Fibroblast of mammary gland (primary cell): Measurements from ENCODE around the gene PTPN6.

Source experiments
- DNase-seq: peaks from one replicate; pipeline ENCODE4 v3.0.0-alpha.2; 2010; ENCODE audit warnings: low read depth
- H3K4me3 ChIP-seq: 2 replicates; pipeline ENCODE4 v1.5.1; 2011; ENCODE audit warnings: low read depth, mild to moderate bottlenecking, low read length, moderate library complexity; ENCODE audit not compliant: control insufficient read depth
- CTCF ChIP-seq: conservative IDR thresholded peaks from 2 replicates; pipeline ENCODE4 v1.5.1; 2011; ENCODE audit warnings: low read depth, low read length, inconsistent platforms; ENCODE audit not compliant: control insufficient read depth, insufficient read depth

Gene PTPN6

GRCh38 chr12:6923851-6924250 lies 27.3 kb upstream of the PTPN6 start:
- H3K4me3 ChIP-seq: no peak overlapping the region
- DNase-seq: no peak
- TF ChIP-seq CTCF: no peak

DNA sequence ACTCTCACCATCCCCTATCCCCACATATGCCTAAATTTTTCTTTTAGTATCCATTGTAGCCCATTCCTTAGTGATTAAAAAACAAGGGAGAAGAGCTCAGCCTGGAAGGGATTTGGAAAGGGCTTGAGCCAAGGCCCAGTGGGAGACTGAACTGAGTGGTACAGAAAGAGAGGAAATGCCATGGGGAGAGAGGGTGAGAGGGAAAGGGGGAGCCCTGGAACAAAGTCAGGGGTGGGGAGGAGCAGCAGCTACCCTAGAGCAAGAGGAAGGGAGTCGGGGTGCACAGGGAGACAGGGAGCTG lies 26.0 kb upstream of the PTPN6 start:
- TF ChIP-seq CTCF: no peak
- DNase-seq: no peak
- no peak overlapping the region for H3K4me3 ChIP-seq

- DNase-seq: peak; percentile 90
- TF ChIP-seq CTCF: no peak
- H3K4me3 ChIP-seq: peak overlapping the region; percentile 60
These were observed 25.4 kb upstream of the PTPN6 start for GRCh38 chr12:6925540-6926279.

DNA sequence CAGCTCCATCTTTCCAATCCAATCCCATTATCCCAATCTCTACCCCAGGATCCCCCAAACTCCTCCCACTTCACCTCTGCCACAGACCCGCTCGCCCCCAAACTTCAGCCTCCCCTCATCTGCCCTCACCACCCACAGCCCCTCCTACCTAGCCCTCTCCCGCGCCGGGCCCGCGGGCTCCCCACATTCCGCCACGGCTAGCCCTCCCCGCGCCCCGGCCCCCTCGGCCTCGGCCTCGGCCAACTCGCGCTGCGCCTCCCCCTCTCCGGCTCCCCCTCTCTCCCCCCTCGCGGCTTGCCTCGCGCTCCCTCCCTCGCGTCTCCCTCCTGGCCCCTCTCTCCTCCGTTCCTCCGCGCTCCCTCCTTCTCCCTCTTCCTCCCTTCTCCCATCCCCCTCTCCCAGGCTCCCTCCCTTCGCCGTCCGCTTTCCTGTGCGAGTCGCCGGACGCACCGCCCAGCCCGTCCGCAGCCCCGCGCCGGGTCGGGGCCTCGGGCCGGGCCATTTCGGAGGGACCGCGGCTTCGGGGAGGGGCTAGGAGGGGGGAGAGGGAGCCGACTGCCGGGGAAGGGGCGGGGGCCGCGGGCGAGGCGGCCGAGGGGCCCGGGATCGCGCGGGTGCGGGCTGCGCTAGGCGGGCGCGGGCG lies 23.7 kb upstream of the PTPN6 start, which contains the start of gene ATN1:
TSS of gene ATN1 (plus strand) at position 581 of the 643 bp plus-strand sequence. CDS start 6,043 bp downstream, outside the sequence.
- DNase-seq: peak; percentile 67
- peak within 1 kb of the TSS; percentile 88 for H3K4me3 ChIP-seq
- no peak for TF ChIP-seq CTCF

DNA sequence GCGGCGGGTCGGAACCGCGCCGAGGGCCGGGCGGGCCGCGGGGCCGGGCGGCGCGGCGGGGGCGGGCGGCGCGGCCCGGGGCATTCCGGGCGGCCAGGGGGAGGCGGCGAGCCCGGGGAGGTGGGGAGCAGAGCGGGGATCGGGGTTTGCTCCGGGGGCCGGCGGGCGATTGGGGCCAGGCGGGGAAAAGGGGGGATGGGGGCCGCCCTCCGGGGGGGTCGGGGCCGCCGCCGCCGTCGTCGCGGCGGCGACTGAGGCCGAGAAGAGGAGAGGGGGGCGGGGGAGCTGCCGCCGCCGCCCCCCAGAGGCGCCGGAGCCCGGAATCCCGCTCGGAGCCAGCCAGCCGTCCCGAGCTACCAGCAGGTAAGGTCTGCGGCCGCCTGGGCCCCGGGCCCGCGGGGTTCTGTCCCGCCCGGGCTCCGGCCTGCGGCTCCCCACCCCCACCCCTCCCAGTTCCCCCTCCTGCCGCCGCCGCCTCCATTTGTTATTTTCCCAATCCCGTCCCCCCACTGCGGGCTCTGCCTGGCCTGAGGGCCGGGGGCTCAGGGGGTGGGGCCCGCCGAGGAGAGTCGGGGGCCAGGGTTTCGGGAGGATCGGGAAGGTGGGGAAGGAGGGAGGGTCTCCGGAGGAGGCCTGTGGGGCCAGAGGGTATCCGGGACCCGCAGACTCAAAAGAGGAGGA lies 23.0 kb upstream of the PTPN6 start:
- no peak for DNase-seq
- TF ChIP-seq CTCF: no peak
- peak overlapping the region; percentile 88 for H3K4me3 ChIP-seq

GRCh38 chr12:6928703-6929407 lies 22.3 kb upstream of the PTPN6 start:
- peak overlapping the region; percentile 88 for H3K4me3 ChIP-seq
- DNase-seq: no peak
- TF ChIP-seq CTCF: no peak
